K562 (cell line): ENCODE measurements around the gene CKLF. TPM values are rescaled to one million over a fixed set of nuclear protein-coding genes. Genes with fewer than 3 reads are reported as not detected.

Experiments
- ARID1B ChIP-seq: fragments of 450-650 bp; IDR thresholded peaks from 2 replicates; pipeline ENCODE4 v1.6.1; 2016; ENCODE audit warnings: antibody characterized with exemption, mild to moderate bottlenecking, inconsistent platforms
- ARID4B ChIP-seq: sonication (generic); formaldehyde crosslinking; IDR thresholded peaks from 2 replicates; pipeline ENCODE4 v1.8.0; 2022; ENCODE audit warnings: mild to moderate bottlenecking, missing genetic modification reagents
- CCAR2 ChIP-seq: fragments of 200-400 bp; formaldehyde crosslinking; IDR thresholded peaks from 2 replicates; pipeline ENCODE4 v1.6.1; 2017; ENCODE audit warnings: mild to moderate bottlenecking, low read depth, low read length
- CREB1 ChIP-seq, 2 experiments: sonication (generic) in 1 of 2; formaldehyde crosslinking in 1 of 2; IDR thresholded peaks; 2 replicates each; pipeline versions ENCODE4 v1.6.1 to v1.8.0; 2012 to 2022; ENCODE audit warnings: inconsistent platforms in 1 of 2, mild to moderate bottlenecking in 1 of 2, missing genetic modification reagents in 1 of 2, moderate library complexity in 1 of 2
- CREB3 ChIP-seq: fragments of 450-650 bp; conservative IDR thresholded peaks from 2 replicates; pipeline ENCODE4 v1.6.1; 2016; ENCODE audit warnings: missing genetic modification characterization, low read depth, mild to moderate bottlenecking, missing compliant biosample characterization, moderate library complexity
- MEF2D ChIP-seq: conservative IDR thresholded peaks from 2 replicates; pipeline ENCODE4 v1.6.1; 2016; ENCODE audit warnings: low read depth, missing genetic modification characterization, missing compliant biosample characterization
- OTX1 ChIP-seq: fragments of 450-650 bp; formaldehyde crosslinking; IDR thresholded peaks from 2 replicates; pipeline ENCODE4 v1.4.0; 2022; ENCODE audit warnings: mild to moderate bottlenecking
- PHF20 ChIP-seq: fragments of 450-650 bp; IDR thresholded peaks from 2 replicates; pipeline ENCODE4 v1.6.1; 2018; ENCODE audit not compliant: partially characterized antibody
- PHTF2 ChIP-seq: fragments of 250-450 bp; sonication (Bioruptor Pico); IDR thresholded peaks from 2 replicates; pipeline ENCODE4 v1.5.0; 2021; ENCODE audit warnings: mild to moderate bottlenecking
- POLR2A ChIP-seq: fragments of 450-650 bp; conservative IDR thresholded peaks from 2 replicates; pipeline ENCODE4 v1.6.1; 2016
- RFX1 ChIP-seq: fragments of 450-650 bp; IDR thresholded peaks from 2 replicates; pipeline ENCODE4 v1.6.1; 2016; ENCODE audit warnings: mild to moderate bottlenecking, moderate library complexity
- SIN3B ChIP-seq: fragments of 450-650 bp; IDR thresholded peaks from 2 replicates; pipeline ENCODE4 v1.6.1; 2017; ENCODE audit warnings: low read depth, mild to moderate bottlenecking, moderate library complexity
- SPI1 ChIP-seq: IDR thresholded peaks from 2 replicates; pipeline ENCODE4 v1.6.1; 2011; ENCODE audit warnings: low read depth, low read length, control low read depth, borderline replicate concordance
- ZBTB1 ChIP-seq: sonication (generic); formaldehyde crosslinking; IDR thresholded peaks from 2 replicates; pipeline ENCODE4 v1.8.1; 2023; ENCODE audit warnings: missing genetic modification reagents, low read depth, mild to moderate bottlenecking, borderline replicate concordance
- ZBTB7A ChIP-seq: IDR thresholded peaks from 2 replicates; pipeline ENCODE4 v1.6.1; 2011; ENCODE audit warnings: low read depth, mild to moderate bottlenecking, low read length, moderate library complexity, borderline replicate concordance; ENCODE audit not compliant: control insufficient read depth
- ZFPM2 ChIP-seq: fragments of 250-450 bp; sonication (Bioruptor Pico); IDR thresholded peaks from 2 replicates; pipeline ENCODE4 v1.5.1; 2022; ENCODE audit warnings: mild to moderate bottlenecking
- ZHX1 ChIP-seq: fragments of 150-350 bp; conservative IDR thresholded peaks from 2 replicates; pipeline ENCODE4 v1.6.1; 2014; ENCODE audit warnings: low read length
- ZNF165 ChIP-seq: fragments of 250-450 bp; sonication (Bioruptor Pico); IDR thresholded peaks from 2 replicates; pipeline ENCODE4 v1.4.0; 2020; ENCODE audit warnings: borderline replicate concordance
- ZNF324 ChIP-seq: fragments of 250-450 bp; sonication (Bioruptor Pico); IDR thresholded peaks from 2 replicates; pipeline ENCODE4 v1.4.0; 2020; ENCODE audit warnings: mild to moderate bottlenecking
- ZNF507 ChIP-seq: conservative IDR thresholded peaks from 2 replicates; pipeline ENCODE4 v1.6.1; 2017; ENCODE audit warnings: missing genetic modification characterization, missing compliant biosample characterization
- polyA plus RNA-seq, 8 experiments: library from polyadenylated mRNA; depleted of rRNA in 4 of 8; stranded (reverse) in 5 of 8; unstranded in 3 of 8; fragments of >200 nt; fragmentation: Nextera tagmentation in 2 of 8; fragmentation: Illumina TruSeq in 1 of 8; extraction: Ambion mirVana in 2 of 8; extraction: Trizol in 1 of 8; gene quantifications; 2 replicates each; pipeline versions ENCODE4 v1.2.1 to v1.2.3, GENCODE V29; 2011 to 2014; ENCODE audit warnings: inconsistent platforms in 1 of 8, missing spikeins in 1 of 8
- total RNA-seq, 7 experiments: library from RNA; depleted of rRNA in 6 of 7; stranded (reverse); fragments of >200 nt in 6 of 7; fragmentation: Illumina TruSeq in 2 of 7; extraction: Trizol in 2 of 7; gene quantifications; 2 replicates each; pipeline versions ENCODE4 v1.2.1 to v1.2.3, GENCODE V29; 2011 to 2021; ENCODE audit warnings: low replicate concordance in 1 of 7

Gene CKLF
- total and polyA plus RNA-seq, 9 of the 15 experiments (the other 6 are each of a cell fraction or from before 2014, with no cell fraction given), result 84.8 to 322 (median 118) TPM

- TF ChIP-seq ZHX1 (no peak), OTX1 (CRISPR knock-in tag) (no peak), MEF2D (0 out of 2 replicates have a peak, but pooled peaks have one; percentile 69), ZBTB7A (no peak), CREB3 (peak; percentile 90), CCAR2 (no peak), SIN3B (no peak), SPI1 (no peak), ZFPM2 (CRISPR knock-in tag) (0 out of 2 replicates have a peak, but pooled peaks have one; percentile 33), ZNF507 (no peak), ZNF165 (CRISPR knock-in tag) (0 out of 2 replicates have a peak, but pooled peaks have one; percentile 72), PHF20 (peak; percentile 61), ZBTB1 (no peak), ARID1B (peak; percentile 59), CREB1 (IDR thresholded peaks at IDR 0.05) (no peak), CREB1 (CRISPR knock-in tag; IDR thresholded peaks at IDR 0.05) (no peak), ZNF324 (CRISPR knock-in tag) (peak; percentile 46), POLR2A (peak; percentile 69), ARID4B (CRISPR knock-in tag) (no peak), RFX1 (no peak), PHTF2 (0 out of 2 replicates have a peak, but pooled peaks have one; percentile 46)
Measured at GRCh38 chr16:66603537-66604375, 51.4 kb downstream of the CKLF start (continued).
